ENCODE data around the gene EPN2. TPM values are rescaled to one million over a fixed set of nuclear protein-coding genes. Genes with fewer than 3 reads are reported as not detected.
A peak's percentile ranks its signal among the peaks of the same experiment; 100 is the strongest.

Gene EPN2
- total and polyA plus RNA-seq, 7 donors: 11.6 to 36.0 (median 25.3) TPM

GRCh38 chr17:19341211-19341631 is 104.1 kb downstream of the EPN2 start:
- no peak overlapping the region for H3K4me3 ChIP-seq
- no peak for TF ChIP-seq CTCF (IDR thresholded peaks at IDR 0.05)
- peaks cover 13% of the 10 kb centered on the region for H3K4me1 ChIP-seq
- 64 to 70% (median 67%) methylated on average over 7 of the region's 7 CpGs for WGBS, 3 donors
- DNase-seq: peak in 1 of 2 donors; percentile 34
- H3K27me3 ChIP-seq (ENCODE audit: insufficient read depth in 3 of 3, low read length in 2 of 3): no peaks in the 10 kb centered on the region
- no peak for ATAC-seq
- H3K27ac ChIP-seq: no peak overlapping the region
- no peaks in the 10 kb centered on the region for H3K9me3 ChIP-seq
- H3K36me3 ChIP-seq (ENCODE audit: insufficient read depth in 1 of 2, low read depth in 1 of 2): peaks cover 0 to 3% of the 10 kb centered on the region in 2 donors
- intact Hi-C loops (cut with DNase I): no loop called here

- peak in 1 of 2 donors; percentile 52 for DNase-seq
- no peak for TF ChIP-seq CTCF (IDR thresholded peaks at IDR 0.05)
- no peaks in the 10 kb centered on the region for H3K9me3 ChIP-seq
- H3K4me1 ChIP-seq: peaks cover 20% of the 10 kb centered on the region
- H3K27me3 ChIP-seq (ENCODE audit: insufficient read depth in 3 of 3, low read length in 2 of 3): no peaks in the 10 kb centered on the region
- no peak overlapping the region for H3K27ac ChIP-seq
- 63 to 66% (median 66%) methylated on average over 20 of the region's 20 CpGs for WGBS, 3 donors
- no peak overlapping the region for H3K4me3 ChIP-seq
- peaks cover 0 to 3% of the 10 kb centered on the region in 2 donors for H3K36me3 ChIP-seq (ENCODE audit: insufficient read depth in 1 of 2, low read depth in 1 of 2)
- intact Hi-C loops (cut with DNase I): no loop called here
- ATAC-seq: no peak
Measured at GRCh38 chr17:19341641-19342610, 104.8 kb downstream of the EPN2 start.

GRCh38 chr17:19342611-19343255 is 105.6 kb downstream of the EPN2 start:
- ATAC-seq: no peak
- peaks cover 0 to 3% of the 10 kb centered on the region in 2 donors for H3K36me3 ChIP-seq (ENCODE audit: insufficient read depth in 1 of 2, low read depth in 1 of 2)
- intact Hi-C loops (cut with DNase I): no loop called here
- H3K9me3 ChIP-seq: no peaks in the 10 kb centered on the region
- H3K27me3 ChIP-seq (ENCODE audit: insufficient read depth in 3 of 3, low read length in 2 of 3): no peaks in the 10 kb centered on the region
- WGBS, 3 donors: 51 to 62% (median 54%) methylated on average over 6 to 7 of the region's 7 CpGs
- H3K27ac ChIP-seq: no peak overlapping the region
- no peak overlapping the region for H3K4me3 ChIP-seq
- peak in 1 of 2 donors; percentile 23 for DNase-seq
- TF ChIP-seq CTCF (IDR thresholded peaks at IDR 0.05): no peak
- H3K4me1 ChIP-seq: peaks cover 25% of the 10 kb centered on the region

GRCh38 chr17:19343256-19343630 is 106.1 kb downstream of the EPN2 start:
- peaks cover 0 to 3% of the 10 kb centered on the region in 2 donors for H3K36me3 ChIP-seq (ENCODE audit: insufficient read depth in 1 of 2, low read depth in 1 of 2)
- intact Hi-C loops (cut with DNase I): no loop called here
- no peak overlapping the region for H3K4me3 ChIP-seq
- TF ChIP-seq CTCF (IDR thresholded peaks at IDR 0.05): no peak
- peak in 1 of 2 donors; percentile 26 for DNase-seq
- no peak overlapping the region for H3K27ac ChIP-seq
- ATAC-seq: no peak
- H3K27me3 ChIP-seq (ENCODE audit: insufficient read depth in 3 of 3, low read length in 2 of 3): no peaks in the 10 kb centered on the region
- H3K4me1 ChIP-seq: peaks cover 25% of the 10 kb centered on the region
- 76 to 86% (median 84%) methylated on average over 6 to 7 of the region's 7 CpGs for WGBS, 3 donors
- H3K9me3 ChIP-seq: no peaks in the 10 kb centered on the region

Data from psoas muscle (tissue), 8 donors.